ENCODE measurements around the gene EPS8L3. TPM values are rescaled to one million over a fixed set of nuclear protein-coding genes. Genes with fewer than 3 reads are reported as not detected.
"Not testable (repeated sequence)": the region's sequence is repeated elsewhere in the genome, so short reads cannot be mapped to it uniquely, and the experiment has no call there.

EPS8L3 gene
- total and polyA plus RNA-seq, 2 experiments from 2014 or later = not detected

DNA sequence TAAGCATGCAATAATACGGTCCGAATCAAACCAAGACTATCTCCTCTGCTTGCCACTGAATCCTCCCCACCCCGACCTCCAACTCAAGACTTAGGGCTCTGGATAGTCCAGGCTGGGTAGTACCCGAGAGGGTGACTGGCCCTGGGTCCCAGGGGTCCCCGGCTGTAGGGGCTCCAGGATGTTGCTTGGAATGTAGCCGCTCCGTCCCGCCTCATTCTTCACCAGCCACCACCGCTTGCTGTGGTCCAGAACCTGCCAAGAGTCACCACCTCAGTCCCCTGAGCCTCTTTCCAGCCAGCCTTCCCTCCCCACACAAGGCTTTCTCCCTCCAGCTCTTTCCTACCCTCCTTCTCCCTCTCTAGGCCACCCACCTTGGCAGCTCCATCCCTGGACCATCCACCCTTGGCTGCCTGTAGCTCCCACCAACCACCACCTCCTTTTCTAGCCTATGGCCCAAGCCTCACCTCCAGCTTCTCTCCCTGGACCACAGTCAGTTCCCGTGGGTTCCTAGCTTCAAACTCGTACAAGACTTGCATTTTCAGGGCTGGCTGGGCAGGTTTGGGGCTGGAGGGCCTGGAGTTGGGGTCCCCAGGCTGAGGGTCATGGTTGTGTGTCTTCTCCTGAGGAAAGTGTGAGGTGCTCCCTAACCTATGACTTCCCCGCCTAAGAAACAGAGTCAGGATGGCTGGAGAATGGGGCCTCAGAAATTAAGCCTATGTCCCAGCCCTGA, 12.0 kb downstream of the EPS8L3 start:
- 70 to 72% methylated on average over 12 of the region's 12 CpGs for WGBS, 2 experiments (ENCODE audit: low coverage in 1 of 2, low lambda C conversion rate in 2 of 2, missing lambda C conversion rate in 2 of 2)

DNA sequence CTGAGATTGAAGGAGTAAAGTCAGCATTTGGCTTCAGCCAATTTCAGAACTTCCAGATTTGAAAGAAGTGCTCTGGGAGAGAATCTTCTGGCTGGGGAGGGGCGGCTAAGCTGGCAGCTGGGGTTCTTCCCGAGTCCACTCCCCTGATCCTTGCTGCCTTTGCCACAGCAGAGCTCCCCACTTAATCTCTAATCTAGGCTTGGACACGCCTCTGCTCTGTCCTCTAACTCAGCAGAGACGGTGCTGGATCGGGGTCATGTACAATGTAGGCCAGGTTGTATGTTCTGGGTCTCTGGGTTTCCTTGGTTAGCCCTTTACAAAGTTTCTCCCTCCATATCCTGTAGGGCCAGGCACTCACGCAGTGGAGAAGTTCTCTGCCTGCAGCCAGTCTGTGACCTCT, 12.8 kb downstream of the EPS8L3 start:
- no peaks in the 10 kb centered on the region for H3K36me3 ChIP-seq (ENCODE audit: low read depth)
- H3K4me2 ChIP-seq (ENCODE audit: unreplicated experiment) = no peak overlapping the region
- H3K9me2 ChIP-seq (ENCODE audit: insufficient read depth) = no peaks in the 10 kb centered on the region
- no peaks in the 10 kb centered on the region for H4K20me1 ChIP-seq (ENCODE audit: insufficient read depth)
- H3K4me1 ChIP-seq (ENCODE audit: insufficient read depth) = no peaks in the 10 kb centered on the region
- no peak for TF ChIP-seq EZH2 (IDR thresholded peaks at IDR 0.05; ENCODE audit: insufficient read depth, poor library complexity, severe bottlenecking)
- no peak for TF ChIP-seq EZH2phosphoT487 (IDR thresholded peaks at IDR 0.05; ENCODE audit: insufficient read depth, low read depth)
- no peaks in the 10 kb centered on the region for H3F3A ChIP-seq (ENCODE audit: insufficient read depth)
- no peak overlapping the region for H3K4me3 ChIP-seq
- no peak overlapping the region for H3K27ac ChIP-seq
- H3K79me2 ChIP-seq (ENCODE audit: insufficient read depth) = no peaks in the 10 kb centered on the region
- H3K9ac ChIP-seq = no peak overlapping the region
- no peaks in the 10 kb centered on the region for H3K9me3 ChIP-seq (ENCODE audit: low read depth)
- peaks cover 10% of the 10 kb centered on the region; the same call in 1 of the 2 replicates for H3K27me3 ChIP-seq (replicated peaks; ENCODE audit: insufficient read depth)
- in situ Hi-C loops (cut with MboI) = loop anchor here (10.0 kb wide), 1 partner anchor 106 kb away; no protein-coding TSS in a partner anchor
- 68 to 72% methylated on average over 6 of the region's 6 CpGs for WGBS, 2 experiments (ENCODE audit: low coverage in 1 of 2, low lambda C conversion rate in 2 of 2, missing lambda C conversion rate in 2 of 2)
- DNase-seq = no peak
- H2AFZ ChIP-seq = no peak overlapping the region

More for the DNA sequence above, 12.0 kb downstream of the EPS8L3 start:
- Histone ChIP-seq H3K27ac (no peak overlapping the region), H4K20me1 (ENCODE audit: insufficient read depth) (no peaks in the 10 kb centered on the region), H3K9ac (no peak overlapping the region), H3F3A (ENCODE audit: insufficient read depth) (no peaks in the 10 kb centered on the region), H3K79me2 (ENCODE audit: insufficient read depth) (no peaks in the 10 kb centered on the region), H3K9me2 (ENCODE audit: insufficient read depth) (no peaks in the 10 kb centered on the region), H3K4me1 (ENCODE audit: insufficient read depth) (no peaks in the 10 kb centered on the region), H2AFZ (no peak overlapping the region), H3K4me2 (ENCODE audit: unreplicated experiment) (no peak overlapping the region), H3K36me3 (ENCODE audit: low read depth) (no peaks in the 10 kb centered on the region), H3K27me3 (replicated peaks; ENCODE audit: insufficient read depth) (peaks cover 10% of the 10 kb centered on the region; the same call in 1 of the 2 replicates), H3K4me3 (no peak overlapping the region), H3K9me3 (ENCODE audit: low read depth) (no peaks in the 10 kb centered on the region)
- in situ Hi-C loops (cut with MboI) = loop anchor here (10.0 kb wide), 1 partner anchor 107 kb away; no protein-coding TSS in a partner anchor
- TF ChIP-seq EZH2 (IDR thresholded peaks at IDR 0.05; ENCODE audit: insufficient read depth, poor library complexity, severe bottlenecking) = no peak
- no peak for TF ChIP-seq EZH2phosphoT487 (IDR thresholded peaks at IDR 0.05; ENCODE audit: insufficient read depth, low read depth)
- no peak for DNase-seq

GRCh38 chr1:109750241-109750882, 13.4 kb downstream of the EPS8L3 start:
- Histone ChIP-seq H3K4me1 (ENCODE audit: insufficient read depth) (no peaks in the 10 kb centered on the region), H2AFZ (no peak overlapping the region), H4K20me1 (ENCODE audit: insufficient read depth) (no peaks in the 10 kb centered on the region), H3K9me3 (ENCODE audit: low read depth) (no peaks in the 10 kb centered on the region), H3K9me2 (ENCODE audit: insufficient read depth) (no peaks in the 10 kb centered on the region), H3K4me3 (no peak overlapping the region), H3F3A (ENCODE audit: insufficient read depth) (no peaks in the 10 kb centered on the region), H3K9ac (no peak overlapping the region), H3K4me2 (ENCODE audit: unreplicated experiment) (no peak overlapping the region), H3K79me2 (ENCODE audit: insufficient read depth) (no peaks in the 10 kb centered on the region), H3K27me3 (replicated peaks; ENCODE audit: insufficient read depth) (peaks cover 10% of the 10 kb centered on the region; the same call in 1 of the 2 replicates), H3K27ac (no peak overlapping the region), H3K36me3 (ENCODE audit: low read depth) (no peaks in the 10 kb centered on the region)
- TF ChIP-seq EZH2phosphoT487 (IDR thresholded peaks at IDR 0.05; ENCODE audit: insufficient read depth, low read depth) = no peak
- TF ChIP-seq EZH2 (IDR thresholded peaks at IDR 0.05; ENCODE audit: insufficient read depth, poor library complexity, severe bottlenecking) = no peak
- in situ Hi-C loops (cut with MboI) = loop anchor here (10.0 kb wide), 1 partner anchor 106 kb away; no protein-coding TSS in a partner anchor
- 80 to 85% methylated on average over 11 of the region's 11 CpGs for WGBS, 2 experiments (ENCODE audit: low coverage in 1 of 2, low lambda C conversion rate in 2 of 2, missing lambda C conversion rate in 2 of 2)
- no peak for DNase-seq

DNA sequence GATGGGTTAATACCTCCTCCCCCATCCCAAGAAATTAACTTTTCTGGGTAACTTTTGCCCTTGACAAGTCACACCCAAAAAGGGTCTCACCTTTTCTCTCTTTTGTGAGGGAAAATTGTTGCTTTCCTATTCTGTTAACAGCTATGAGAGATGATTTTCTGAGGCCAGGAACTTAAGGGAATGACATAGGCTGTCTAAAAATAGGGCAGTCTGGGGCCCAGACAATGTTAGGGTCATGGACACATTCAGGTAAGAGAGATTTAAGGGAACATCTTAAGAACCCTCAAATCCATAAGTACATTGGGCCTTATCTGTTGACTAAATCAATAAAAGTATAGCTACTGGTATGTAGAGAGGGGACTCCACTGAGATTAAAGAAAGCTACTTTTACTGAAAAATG, 14.5 kb downstream of the EPS8L3 start:
- Histone ChIP-seq H3K9me3 (ENCODE audit: low read depth) (no peaks in the 10 kb centered on the region), H3K4me1 (ENCODE audit: insufficient read depth) (no peaks in the 10 kb centered on the region), H2AFZ (no peak overlapping the region), H3K9me2 (ENCODE audit: insufficient read depth) (no peaks in the 10 kb centered on the region), H3K27me3 (replicated peaks; ENCODE audit: insufficient read depth) (peaks cover 10% of the 10 kb centered on the region; the same call in 1 of the 2 replicates), H3K4me3 (no peak overlapping the region), H3K9ac (no peak overlapping the region), H3F3A (ENCODE audit: insufficient read depth) (no peaks in the 10 kb centered on the region), H3K79me2 (ENCODE audit: insufficient read depth) (no peaks in the 10 kb centered on the region), H4K20me1 (ENCODE audit: insufficient read depth) (no peaks in the 10 kb centered on the region), H3K36me3 (ENCODE audit: low read depth) (no peaks in the 10 kb centered on the region), H3K27ac (no peak overlapping the region), H3K4me2 (ENCODE audit: unreplicated experiment) (no peak overlapping the region)
- no peak for DNase-seq
- in situ Hi-C loops (cut with MboI) = no loop called here
- TF ChIP-seq EZH2phosphoT487 (IDR thresholded peaks at IDR 0.05; ENCODE audit: insufficient read depth, low read depth) (no peak), EZH2 (IDR thresholded peaks at IDR 0.05; ENCODE audit: insufficient read depth, poor library complexity, severe bottlenecking) (no peak)

DNA sequence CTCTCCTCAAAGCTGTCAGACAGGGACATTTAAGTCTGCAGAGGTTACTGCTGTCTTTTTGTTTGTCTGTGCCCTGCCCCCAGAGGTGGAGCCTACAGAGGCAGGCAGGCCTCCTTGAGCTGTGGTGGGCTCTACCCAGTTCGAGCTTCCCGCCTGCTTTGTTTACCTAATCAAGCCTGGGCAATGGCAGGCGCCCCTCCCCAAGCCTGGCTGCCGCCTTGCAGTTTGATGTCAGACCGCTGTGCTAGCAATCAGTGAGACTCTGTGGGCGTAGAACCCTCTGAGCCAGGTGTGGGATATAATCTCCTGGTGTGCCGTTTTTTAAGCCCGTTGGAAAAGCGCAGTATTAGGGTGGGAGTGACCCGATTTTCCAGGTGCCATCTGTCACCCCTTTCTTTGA, 15.4 kb downstream of the EPS8L3 start:
- H4K20me1 ChIP-seq (ENCODE audit: insufficient read depth); H3K9ac ChIP-seq; in situ Hi-C loops (cut with MboI); H2AFZ ChIP-seq; H3K36me3 ChIP-seq (ENCODE audit: low read depth); H3K4me1 ChIP-seq (ENCODE audit: insufficient read depth); H3K27ac ChIP-seq; H3K9me2 ChIP-seq (ENCODE audit: insufficient read depth); DNase-seq; H3K4me3 ChIP-seq; H3K4me2 ChIP-seq (ENCODE audit: unreplicated experiment); H3K79me2 ChIP-seq (ENCODE audit: insufficient read depth); H3K9me3 ChIP-seq (ENCODE audit: low read depth); H3F3A ChIP-seq (ENCODE audit: insufficient read depth): not testable (repeated sequence)
- 77 to 82% methylated on average over 10 of the region's 10 CpGs for WGBS, 2 experiments (ENCODE audit: low coverage in 1 of 2, low lambda C conversion rate in 2 of 2, missing lambda C conversion rate in 2 of 2)
- peaks cover 10% of the 10 kb centered on the region; the same call in 1 of the 2 replicates for H3K27me3 ChIP-seq (replicated peaks; ENCODE audit: insufficient read depth)

Data from GM23248 (cell line).